Keratinocyte (primary cell): ENCODE measurements around the gene ST6GAL1.

Experiments used
- CTCF ChIP-seq, 3 experiments: IDR thresholded peaks in 1 of 3; conservative IDR thresholded peaks in 1 of 3; optimal IDR thresholded peaks in 1 of 3; 2 replicates in 2 of 3; 3 replicates in 1 of 3; pipeline versions ENCODE3 to v1.5.1; 2011; ENCODE audit warnings: low read length in 3 of 3, mild to moderate bottlenecking in 3 of 3, moderate library complexity in 2 of 3, control low read depth in 1 of 3, inconsistent platforms in 1 of 3; ENCODE audit not compliant: insufficient read depth in 2 of 3; ENCODE audit errors: extremely low read depth in 1 of 3
- EZH2 ChIP-seq: IDR thresholded peaks from one replicate; pipeline ENCODE4 v1.6.1; 2012; ENCODE audit warnings: inconsistent platforms, mild to moderate bottlenecking, low read length, moderate library complexity

- TF ChIP-seq CTCF (optimal IDR thresholded peaks at IDR 0.05 in 1 of 3, IDR thresholded peaks at IDR 0.05 in 1 of 3, conservative IDR thresholded peaks at IDR 0.05 in 1 of 3; ENCODE audit: extremely low read depth in 1 of 3, insufficient read depth in 2 of 3, low read length in 3 of 3) (no peak), EZH2 (no peak)
Observed at GRCh38 chr3:187041362-187042307, 111.3 kb downstream of the ST6GAL1 start.
